GM12891 (cell line): ENCODE data around the gene RAB38.

Source experiments
- POLR2A ChIP-seq: IDR thresholded peaks from 2 replicates; pipeline ENCODE4 v1.6.1; 2011; ENCODE audit warnings: low read depth, low read length, control low read depth
- POLR2AphosphoS5 ChIP-seq: IDR thresholded peaks from 2 replicates; pipeline ENCODE4 v1.6.1; 2011; ENCODE audit warnings: low read depth, low read length, control low read depth
- SPI1 ChIP-seq: IDR thresholded peaks from 2 replicates; pipeline ENCODE4 v1.6.1; 2011; ENCODE audit warnings: low read depth, low read length, control low read depth
- TAF1 ChIP-seq: IDR thresholded peaks from 2 replicates; pipeline ENCODE4 v1.6.1; 2011; ENCODE audit warnings: low read depth, low read length, control low read depth

DNA sequence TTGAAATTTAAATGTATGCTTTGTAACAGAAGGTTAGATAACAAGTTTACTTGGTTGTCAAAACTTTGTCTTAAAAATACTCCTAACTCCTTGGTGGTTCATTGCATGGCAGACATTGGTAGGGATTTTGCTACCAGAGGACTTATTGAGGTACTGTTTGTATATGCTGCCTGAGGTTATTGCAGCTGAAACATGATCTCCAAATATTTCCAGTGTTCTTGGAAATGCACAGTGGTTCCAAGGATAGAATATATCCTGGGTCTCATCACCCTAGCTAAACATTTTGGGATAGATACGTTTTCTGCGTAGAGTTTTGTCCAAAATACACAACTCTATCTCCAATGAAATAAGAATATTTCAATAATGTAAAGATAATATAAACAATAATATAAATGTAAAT lies 109.2 kb downstream of the RAB38 start:
- TF ChIP-seq POLR2AphosphoS5 (no peak), POLR2A (no peak), TAF1 (no peak), SPI1 (no peak)
